ENCODE measurements around the gene RAET1G.
"Not testable (repeated sequence)": the region's sequence is repeated elsewhere in the genome, so short reads cannot be mapped to it uniquely, and the experiment has no call there.

Gene RAET1G

GRCh38 chr6:149951096-149951495 is 28.2 kb upstream of the RAET1G start:
- Histone ChIP-seq H3K4me3 (replicated peaks; ENCODE audit: low read depth, low read length) (no peak overlapping the region), H3K36me3 (ENCODE audit: control insufficient read depth, insufficient read depth, low read length) (no peaks in the 10 kb centered on the region), H3K27me3 (replicated peaks; ENCODE audit: control insufficient read depth, insufficient read depth, low read length) (no peaks in the 10 kb centered on the region; the same call in none of the 2 replicates)
- no peak for TF ChIP-seq CTCF (IDR thresholded peaks at IDR 0.05; ENCODE audit: insufficient read depth, low read length, poor library complexity, severe bottlenecking)
- no peak for DNase-seq (ENCODE audit: extremely low read depth, insufficient read length)

GRCh38 chr6:149950423-149950822 is 27.5 kb upstream of the RAET1G start:
- Histone ChIP-seq H3K27me3 (replicated peaks; ENCODE audit: control insufficient read depth, insufficient read depth, low read length) (no peaks in the 10 kb centered on the region; the same call in none of the 2 replicates), H3K4me3 (replicated peaks; ENCODE audit: low read depth, low read length) (no peak overlapping the region), H3K36me3 (ENCODE audit: control insufficient read depth, insufficient read depth, low read length) (no peaks in the 10 kb centered on the region)
- no peak for DNase-seq (ENCODE audit: extremely low read depth, insufficient read length)
- TF ChIP-seq CTCF (IDR thresholded peaks at IDR 0.05; ENCODE audit: insufficient read depth, low read length, poor library complexity, severe bottlenecking) = no peak

GRCh38 chr6:149948616-149949015 is 25.7 kb upstream of the RAET1G start:
- Histone ChIP-seq H3K36me3 (ENCODE audit: control insufficient read depth, insufficient read depth, low read length) (no peaks in the 10 kb centered on the region), H3K4me3 (replicated peaks; ENCODE audit: low read depth, low read length) (no peak overlapping the region), H3K27me3 (replicated peaks; ENCODE audit: control insufficient read depth, insufficient read depth, low read length) (no peaks in the 10 kb centered on the region; the same call in none of the 2 replicates)
- TF ChIP-seq CTCF (IDR thresholded peaks at IDR 0.05; ENCODE audit: insufficient read depth, low read length, poor library complexity, severe bottlenecking) = no peak
- no peak for DNase-seq (ENCODE audit: extremely low read depth, insufficient read length)

- Histone ChIP-seq H3K27me3 (replicated peaks; ENCODE audit: control insufficient read depth, insufficient read depth, low read length) (no peaks in the 10 kb centered on the region; the same call in 1 of the 2 replicates), H3K4me3 (replicated peaks; ENCODE audit: low read depth, low read length) (no peak overlapping the region), H3K36me3 (ENCODE audit: control insufficient read depth, insufficient read depth, low read length) (no peaks in the 10 kb centered on the region)
- DNase-seq (ENCODE audit: extremely low read depth, insufficient read length) = no peak
- no peak for TF ChIP-seq CTCF (IDR thresholded peaks at IDR 0.05; ENCODE audit: insufficient read depth, low read length, poor library complexity, severe bottlenecking)
Measured at GRCh38 chr6:149948011-149948410, 25.1 kb upstream of the RAET1G start.

- not testable (repeated sequence) for H3K27me3 ChIP-seq (replicated peaks; ENCODE audit: control insufficient read depth, insufficient read depth, low read length); H3K36me3 ChIP-seq (ENCODE audit: control insufficient read depth, insufficient read depth, low read length); H3K4me3 ChIP-seq (replicated peaks; ENCODE audit: low read depth, low read length); DNase-seq (ENCODE audit: extremely low read depth, insufficient read length)
Measured at GRCh38 chr6:149947533-149947932, 24.6 kb upstream of the RAET1G start.

GRCh38 chr6:149946631-149947030 is 23.7 kb upstream of the RAET1G start:
- H3K36me3 ChIP-seq (ENCODE audit: control insufficient read depth, insufficient read depth, low read length); DNase-seq (ENCODE audit: extremely low read depth, insufficient read length); H3K27me3 ChIP-seq (replicated peaks; ENCODE audit: control insufficient read depth, insufficient read depth, low read length); H3K4me3 ChIP-seq (replicated peaks; ENCODE audit: low read depth, low read length): not testable (repeated sequence)

GRCh38 chr6:149945276-149945675 is 22.4 kb upstream of the RAET1G start:
- not testable (repeated sequence) for H3K27me3 ChIP-seq (replicated peaks; ENCODE audit: control insufficient read depth, insufficient read depth, low read length); H3K36me3 ChIP-seq (ENCODE audit: control insufficient read depth, insufficient read depth, low read length); DNase-seq (ENCODE audit: extremely low read depth, insufficient read length); H3K4me3 ChIP-seq (replicated peaks; ENCODE audit: low read depth, low read length)

- H3K27me3 ChIP-seq (replicated peaks; ENCODE audit: control insufficient read depth, insufficient read depth, low read length); H3K4me3 ChIP-seq (replicated peaks; ENCODE audit: low read depth, low read length); DNase-seq (ENCODE audit: extremely low read depth, insufficient read length); H3K36me3 ChIP-seq (ENCODE audit: control insufficient read depth, insufficient read depth, low read length): not testable (repeated sequence)
Measured at GRCh38 chr6:149943321-149943720, 20.4 kb upstream of the RAET1G start.

All from GM06990 (cell line).